Measurements from ENCODE around the gene FXN.

- TF ChIP-seq CTCF (IDR thresholded peaks at IDR 0.05) (no peak), EZH2phosphoT487 (IDR thresholded peaks at IDR 0.05) (no peak)
Measured at GRCh38 chr9:69036309-69036708, 757 bp downstream of the FXN start.

Measured in neural progenitor cell (in vitro differentiated cells).